NCI-H524 (cell line): ENCODE results near the gene MZT2B.
"Not testable (repeated sequence)": the region's sequence is repeated elsewhere in the genome, so short reads cannot be mapped to it uniquely, and the experiment has no call there.

ENCODE experiments used
- DNase-seq, 2 experiments: peaks; one replicate each; lab custom pipeline; 2025; lab: John Stamatoyannopoulos, UW

MZT2B gene

DNA sequence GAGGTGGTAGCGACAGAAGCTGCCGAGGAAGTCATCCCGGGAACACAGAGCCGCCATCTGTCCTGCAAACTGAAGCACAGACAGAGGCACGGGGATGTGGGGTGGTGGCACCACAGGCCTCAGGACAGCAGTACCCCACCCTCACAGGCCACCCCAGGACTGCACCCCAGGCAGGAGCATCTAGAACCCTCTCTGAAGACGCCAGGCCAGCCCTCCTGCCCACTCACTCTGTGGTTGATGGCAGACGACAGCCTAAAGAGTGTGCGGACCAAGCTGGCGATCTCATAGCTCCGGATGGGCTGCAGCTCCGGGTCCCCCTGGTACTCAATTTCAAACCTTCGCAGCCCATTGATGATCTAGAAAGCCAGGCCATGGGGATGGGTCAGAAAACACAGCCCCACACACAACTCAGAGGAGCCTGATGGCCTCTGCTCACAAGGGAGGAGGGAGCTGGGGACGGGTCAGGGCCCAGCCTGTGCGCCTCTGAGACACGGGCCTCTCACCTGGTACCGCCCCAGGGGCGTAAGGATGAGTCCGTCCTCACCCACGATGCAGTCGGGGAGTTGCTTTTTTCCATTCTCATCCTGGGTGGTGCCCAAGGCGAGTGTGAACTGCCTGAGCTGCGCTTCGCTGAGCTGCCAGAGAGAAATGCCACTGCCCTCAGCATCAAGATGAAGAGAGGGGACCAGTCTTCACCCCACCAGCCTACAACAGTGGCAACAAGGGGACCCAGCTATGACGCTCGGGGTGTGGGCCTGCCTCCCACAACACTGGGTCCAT lies 29.1 kb upstream of the MZT2B start:
- DNase-seq, result no peak

- DNase-seq, result not testable (repeated sequence)
Observed at GRCh38 chr2:130153721-130154422, 28.2 kb upstream of the MZT2B start.

DNA sequence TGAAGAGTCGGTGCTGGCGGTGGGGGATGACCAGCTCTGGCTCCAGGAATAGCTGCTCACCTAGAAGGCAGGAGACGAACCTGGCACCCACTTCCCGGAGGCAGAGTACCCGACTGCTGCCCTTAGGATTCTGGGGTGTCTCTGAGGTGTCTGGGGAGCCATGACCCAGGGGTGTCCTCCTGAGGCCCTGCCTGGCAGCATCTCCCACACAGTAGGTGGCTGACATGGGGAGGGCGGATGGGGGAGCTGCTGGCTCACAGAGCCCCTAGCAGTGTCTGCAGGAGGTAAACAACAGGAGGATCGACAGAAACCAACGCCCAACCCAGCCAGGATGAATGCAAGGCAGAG lies 27.7 kb upstream of the MZT2B start:
- DNase-seq, result not testable (repeated sequence)

DNA sequence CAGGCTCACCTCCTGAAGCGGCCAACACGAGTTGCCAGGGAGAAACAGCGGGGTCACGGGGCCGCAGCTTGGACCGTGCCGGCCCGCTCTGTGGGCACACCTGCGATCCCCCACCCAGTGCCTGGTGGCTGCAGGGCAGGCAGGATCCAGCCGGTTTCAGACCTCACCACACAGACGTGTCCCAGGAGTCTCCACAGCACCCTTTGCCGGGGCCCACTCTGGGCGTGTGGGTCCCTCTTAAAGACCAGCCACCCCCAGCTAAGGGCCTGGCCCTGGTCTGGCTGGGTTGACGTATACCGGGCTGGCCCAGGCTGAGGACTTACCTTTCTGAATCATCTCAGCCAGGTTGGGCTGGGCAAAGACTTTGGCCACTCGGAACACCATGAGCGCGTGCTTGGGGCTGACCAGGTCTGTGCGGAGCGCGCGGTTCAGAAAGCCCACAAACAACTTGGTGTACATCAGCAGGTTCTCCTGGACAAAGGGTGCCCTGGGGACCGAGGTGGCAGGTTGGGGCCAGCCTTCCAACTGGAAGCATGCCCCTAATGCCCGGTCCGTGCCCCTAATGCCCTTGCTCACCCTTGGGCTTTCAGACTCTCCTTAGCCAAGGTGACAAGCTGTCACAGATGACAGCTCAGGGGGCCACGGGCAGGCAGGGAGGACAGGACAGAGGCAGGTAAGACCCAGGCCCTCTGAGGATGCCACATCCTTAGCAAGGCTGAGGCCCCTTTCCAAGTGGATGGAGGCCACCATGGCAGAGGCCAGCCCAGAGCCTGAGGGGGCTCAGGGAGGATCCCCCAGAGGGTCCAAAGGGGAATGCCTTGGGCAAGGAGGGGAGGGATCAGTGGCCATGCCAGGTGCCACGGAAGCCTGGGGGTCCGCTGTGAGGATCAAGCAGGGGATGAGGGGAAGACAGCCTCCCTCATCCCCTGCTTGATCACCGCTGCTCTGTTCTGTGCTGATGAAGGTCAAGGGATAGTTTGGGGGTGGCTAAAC lies 27.0 kb upstream of the MZT2B start:
- no peak for DNase-seq

GRCh38 chr2:130155956-130156623 lies 26.0 kb upstream of the MZT2B start:
- DNase-seq, result peak; percentile 34 to 41

DNA sequence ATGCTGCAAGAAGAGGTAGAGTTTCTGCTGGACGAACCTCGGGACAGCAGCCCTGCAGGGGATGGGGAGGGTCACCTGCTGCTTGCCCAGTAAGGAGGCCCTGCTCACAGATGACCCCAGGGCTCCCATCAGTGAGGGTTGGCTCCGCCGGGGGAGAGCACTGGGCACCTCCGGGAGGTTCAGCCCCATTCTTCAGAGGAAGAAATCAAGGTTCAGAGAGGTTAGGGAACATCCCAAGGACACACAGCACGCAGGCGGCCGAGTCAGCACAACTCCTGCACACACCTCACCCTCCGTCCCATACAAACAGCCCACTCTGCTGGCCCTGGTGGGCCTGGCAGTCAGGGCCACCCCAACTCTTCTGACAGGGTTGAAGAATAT lies 25.4 kb upstream of the MZT2B start:
- DNase-seq, result no peak

GRCh38 chr2:130157354-130157753 lies 24.7 kb upstream of the MZT2B start:
- DNase-seq, result not testable (repeated sequence)

- not testable (repeated sequence) for DNase-seq
Observed at GRCh38 chr2:130157825-130158514, 24.1 kb upstream of the MZT2B start.

GRCh38 chr2:130158631-130159030 lies 23.4 kb upstream of the MZT2B start:
- no peak for DNase-seq

DNA sequence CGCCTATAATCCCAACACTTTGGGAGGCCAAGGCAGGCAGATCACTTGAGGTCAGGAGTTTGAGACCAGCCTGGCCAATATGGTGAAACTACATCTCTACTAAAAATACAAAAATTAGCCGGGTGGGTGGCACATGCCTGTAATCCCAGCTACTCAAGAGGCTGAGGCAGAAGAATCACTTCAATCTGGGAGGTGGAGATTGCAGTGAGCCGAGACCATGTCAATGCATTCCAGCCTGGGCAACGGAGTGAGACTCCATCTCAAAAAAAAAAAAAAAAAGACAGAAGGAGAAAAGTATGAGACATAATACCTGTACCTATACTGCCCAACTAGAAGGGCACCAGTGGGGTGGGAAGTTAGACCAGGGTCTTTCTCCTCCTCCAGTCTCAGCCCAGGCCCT lies 22.7 kb upstream of the MZT2B start:
- not testable (repeated sequence) for DNase-seq

GRCh38 chr2:130160131-130160530 lies 21.9 kb upstream of the MZT2B start:
- no peak for DNase-seq

DNA sequence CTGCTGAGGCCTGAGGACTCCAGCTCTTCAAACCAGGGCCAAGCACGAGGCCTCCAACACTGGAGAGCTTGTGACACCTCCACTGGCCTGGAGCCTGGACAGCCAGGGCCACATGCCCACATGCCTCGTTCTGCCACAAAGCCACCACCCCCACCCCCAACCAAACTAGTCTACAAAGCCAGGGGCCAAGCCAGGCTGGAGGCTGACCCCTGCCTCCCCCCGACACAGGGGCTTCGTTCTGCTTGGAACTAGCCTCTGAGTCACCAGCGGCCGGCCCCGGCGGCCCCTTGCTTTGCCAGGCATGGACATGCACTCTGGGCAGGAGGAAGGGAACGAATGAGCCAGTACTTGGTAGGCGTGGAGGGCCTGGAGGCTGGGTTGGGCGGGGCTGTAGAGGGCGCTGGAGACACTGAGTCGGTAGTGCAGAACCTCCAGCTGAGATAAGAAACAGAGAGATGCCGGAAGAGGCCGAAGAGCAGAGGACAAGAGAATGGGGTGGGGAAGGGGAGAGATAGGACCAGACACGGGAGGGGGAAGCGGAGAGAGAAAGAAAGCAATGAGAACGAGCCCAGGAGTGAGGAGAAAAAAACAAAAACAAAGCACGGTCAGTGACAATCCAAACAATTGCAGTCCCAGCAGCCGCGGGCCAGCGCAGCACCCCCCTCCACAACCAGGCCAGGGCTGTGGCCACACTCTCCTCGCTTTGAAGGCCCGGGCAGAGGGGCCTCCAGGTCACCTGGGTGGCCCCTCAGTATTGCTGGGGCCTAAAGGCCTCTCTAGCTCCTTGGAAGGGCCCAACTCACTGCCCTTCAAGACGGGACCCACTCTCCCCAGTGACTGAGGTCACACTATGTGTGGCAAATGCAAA lies 21.0 kb upstream of the MZT2B start:
- not testable (repeated sequence) for DNase-seq

DNA sequence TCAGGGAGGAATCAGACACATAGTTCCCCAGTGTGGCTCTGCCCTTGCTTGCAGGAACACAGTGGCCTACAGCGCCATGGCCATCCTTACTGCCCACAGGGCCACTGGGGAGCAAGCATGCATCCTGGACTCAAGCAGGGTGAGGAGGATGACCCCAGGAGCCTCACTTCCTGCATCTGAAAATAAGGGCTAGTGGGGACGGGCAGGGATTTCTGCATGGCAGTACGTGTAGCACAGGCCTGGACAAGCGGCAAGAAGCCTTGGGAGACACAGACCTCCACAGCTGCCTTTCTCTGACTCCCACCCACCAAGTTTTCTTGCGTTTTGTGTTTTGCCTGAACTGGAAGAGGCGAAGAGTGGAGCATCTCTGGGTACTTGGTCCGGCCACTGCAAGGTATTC lies 19.6 kb upstream of the MZT2B start:
- DNase-seq, result not testable (repeated sequence)

DNA sequence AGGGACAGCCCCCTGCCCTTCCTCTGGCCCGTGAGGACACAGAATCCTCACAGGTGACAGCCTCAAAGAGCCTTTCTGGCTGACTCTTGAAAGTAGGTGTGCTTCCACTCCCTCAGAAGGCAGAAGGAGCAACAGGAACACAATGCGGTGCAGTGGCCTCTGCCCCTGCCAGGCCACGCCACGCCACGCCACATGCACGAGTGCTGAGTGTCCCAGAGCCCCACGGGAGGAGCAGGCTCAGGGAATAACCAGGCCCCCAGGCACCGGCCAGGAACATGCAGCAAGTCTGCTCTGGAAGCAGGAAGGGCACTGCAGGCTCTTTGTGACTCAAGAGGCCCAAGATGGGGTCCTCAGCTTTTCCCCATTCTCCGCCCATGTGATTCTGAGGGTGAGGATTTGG lies 19.1 kb upstream of the MZT2B start:
- no peak for DNase-seq

- DNase-seq, result no peak
Observed at GRCh38 chr2:130165293-130166016, 16.6 kb upstream of the MZT2B start.

GRCh38 chr2:130166611-130167010 lies 15.5 kb upstream of the MZT2B start:
- not testable (repeated sequence) for DNase-seq

DNA sequence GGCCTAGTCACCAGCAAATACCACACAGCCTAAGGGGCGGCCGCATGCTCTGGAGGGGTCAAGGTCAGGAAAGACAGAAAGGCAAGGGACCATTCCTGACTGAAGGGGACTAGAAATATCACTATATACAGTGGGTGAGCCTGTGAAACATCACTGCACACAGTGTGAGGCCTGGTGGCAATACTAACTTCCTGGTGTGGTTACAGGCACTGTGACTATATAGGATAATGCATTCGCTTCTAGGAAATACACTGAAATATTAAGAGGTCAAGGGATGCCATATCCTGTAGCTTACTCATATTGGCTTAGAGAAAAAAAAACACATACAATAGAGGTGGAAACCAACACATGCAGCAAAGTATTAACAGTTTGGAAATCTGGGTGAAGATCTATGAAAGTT lies 12.9 kb upstream of the MZT2B start:
- DNase-seq, result not testable (repeated sequence)

DNA sequence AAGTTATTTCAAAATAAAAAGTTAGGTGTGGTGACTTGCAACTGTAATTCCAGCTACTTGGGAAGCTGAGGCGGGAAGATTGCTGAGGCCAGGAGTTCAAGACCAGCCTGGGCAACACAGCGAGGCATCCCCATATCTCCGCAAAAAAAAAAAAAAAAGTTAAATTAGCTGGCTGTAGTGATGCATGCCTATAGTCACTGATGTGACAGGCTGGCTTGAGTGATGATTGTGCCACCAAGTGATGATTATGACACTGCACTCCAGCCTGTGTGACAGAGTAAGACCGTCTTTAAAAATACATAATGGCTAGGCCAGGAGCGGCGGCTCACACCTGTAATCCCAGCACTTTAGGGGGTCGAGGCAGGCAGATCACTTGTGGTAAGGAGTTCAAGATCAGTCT lies 12.2 kb upstream of the MZT2B start:
- DNase-seq, result no peak

- DNase-seq, result not testable (repeated sequence)
Observed at GRCh38 chr2:130174866-130175265, 7.2 kb upstream of the MZT2B start.
